GM12872 (cell line): ENCODE data around the gene BRD3.

ENCODE experiments used
- CTCF ChIP-seq: IDR thresholded peaks from 3 replicates; pipeline ENCODE4 v1.5.1; 2011; ENCODE audit warnings: low read depth, mild to moderate bottlenecking, low read length, moderate library complexity; ENCODE audit not compliant: insufficient read depth

BRD3 gene

DNA sequence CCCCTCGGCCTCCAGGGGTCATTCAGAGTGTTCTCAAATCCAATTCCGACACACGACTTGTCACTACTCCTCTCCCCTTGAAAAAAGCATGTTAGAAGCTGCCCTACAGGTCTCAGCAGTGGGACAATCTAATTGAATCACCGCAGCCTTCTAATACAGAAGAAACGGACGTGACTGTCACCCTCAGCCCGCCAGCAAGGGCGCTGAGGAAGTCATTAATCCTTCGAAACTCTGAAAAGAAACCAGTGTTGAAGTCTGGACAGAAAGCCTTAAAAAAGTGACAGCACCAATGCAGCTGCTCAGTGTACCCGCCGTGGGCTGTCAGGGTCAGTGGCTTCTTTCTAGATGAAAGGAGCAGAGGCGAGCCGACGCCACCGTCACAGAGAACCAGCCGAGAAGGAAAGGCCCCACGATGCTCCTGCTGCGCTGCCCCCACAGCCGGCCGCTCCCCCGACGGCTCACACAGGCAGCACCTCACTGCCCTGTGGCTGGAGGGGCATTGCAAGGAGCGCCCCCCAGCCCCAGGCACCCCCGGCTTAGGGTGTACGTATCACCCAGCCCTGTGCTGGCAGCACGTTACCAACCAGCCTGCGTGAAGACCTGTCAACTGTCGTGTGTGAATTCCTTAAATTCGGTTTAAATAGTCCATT is 36.9 kb downstream of the BRD3 start:
- TF ChIP-seq CTCF: no peak

DNA sequence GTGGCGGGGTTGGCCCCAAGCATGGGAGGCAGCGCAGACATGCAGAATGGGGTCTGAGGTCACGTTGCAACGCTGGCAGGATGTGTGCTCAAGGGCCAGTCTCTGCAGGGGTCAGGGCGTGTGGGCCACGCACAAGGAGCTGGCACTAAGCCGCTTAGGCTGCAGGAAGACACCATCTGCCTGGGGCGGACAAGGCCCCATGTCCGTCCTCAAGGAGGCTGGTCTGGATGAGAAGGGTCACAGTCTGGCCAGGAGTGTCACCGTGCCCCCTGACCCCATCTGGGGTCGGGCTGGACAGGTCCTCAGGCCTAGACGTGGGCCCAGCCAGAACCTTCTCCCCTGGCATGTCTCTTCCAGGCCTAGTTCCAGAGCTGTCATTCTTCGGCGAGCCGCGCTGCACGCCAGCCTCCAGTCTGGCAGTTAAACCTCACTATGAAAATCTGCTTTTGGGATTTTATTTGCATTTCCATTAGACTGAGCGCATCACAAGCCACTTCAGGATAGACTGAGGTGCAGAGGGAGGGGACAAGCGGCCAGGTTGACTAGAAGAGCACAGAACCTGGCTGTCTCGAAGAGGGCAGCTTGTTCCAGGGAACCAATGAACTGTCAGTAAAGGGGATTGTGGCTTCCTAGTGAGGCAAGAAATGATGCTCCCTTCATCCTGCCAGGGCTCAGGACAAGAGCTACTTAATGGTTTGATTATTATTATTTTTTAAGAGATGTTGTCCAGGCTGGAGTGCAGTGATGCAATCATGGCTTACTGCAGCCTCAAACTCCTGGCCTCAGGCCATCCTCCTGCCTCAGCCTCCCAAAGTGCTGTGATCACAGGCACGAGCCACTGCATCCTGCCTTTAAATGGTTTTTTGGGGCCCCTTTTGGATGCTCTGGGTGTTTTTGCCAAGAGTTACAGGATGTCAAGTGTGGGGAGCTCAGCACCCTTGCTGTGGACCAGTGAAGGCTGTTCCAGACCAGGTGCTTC is 38.3 kb downstream of the BRD3 start:
- TF ChIP-seq CTCF: no peak

DNA sequence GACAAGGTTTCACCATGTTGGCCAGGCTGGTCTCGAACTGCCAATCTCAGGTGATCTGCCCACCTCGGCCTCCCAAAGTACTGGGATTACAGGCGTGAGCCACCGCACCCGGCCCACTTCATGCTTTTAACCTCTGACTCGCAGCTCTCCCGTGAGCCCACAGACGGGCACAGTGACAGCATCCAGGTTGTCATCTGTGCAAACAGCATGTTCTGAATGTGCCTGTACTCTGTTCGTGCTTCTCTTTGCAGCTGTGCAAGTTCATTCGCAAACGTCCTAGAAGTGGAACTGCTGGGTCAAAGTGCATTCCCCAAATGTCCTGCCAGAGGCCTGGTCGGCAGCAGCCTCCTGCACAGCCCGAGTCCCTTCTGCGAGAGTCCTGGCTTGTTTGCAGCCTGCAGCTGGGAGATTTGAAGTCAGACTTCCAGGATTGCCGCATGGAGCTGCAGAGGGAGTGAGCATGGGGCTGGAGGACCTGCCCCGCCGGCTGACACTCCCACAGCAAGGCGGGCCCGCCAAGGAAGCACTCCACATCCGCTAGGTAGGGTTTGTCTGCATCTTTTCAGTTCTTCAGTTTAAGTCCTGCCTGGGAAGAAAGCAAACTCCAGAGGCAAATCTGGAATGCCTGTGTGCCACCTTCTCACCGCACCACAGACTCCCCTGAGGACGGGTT is 39.1 kb downstream of the BRD3 start:
- TF ChIP-seq CTCF: no peak

DNA sequence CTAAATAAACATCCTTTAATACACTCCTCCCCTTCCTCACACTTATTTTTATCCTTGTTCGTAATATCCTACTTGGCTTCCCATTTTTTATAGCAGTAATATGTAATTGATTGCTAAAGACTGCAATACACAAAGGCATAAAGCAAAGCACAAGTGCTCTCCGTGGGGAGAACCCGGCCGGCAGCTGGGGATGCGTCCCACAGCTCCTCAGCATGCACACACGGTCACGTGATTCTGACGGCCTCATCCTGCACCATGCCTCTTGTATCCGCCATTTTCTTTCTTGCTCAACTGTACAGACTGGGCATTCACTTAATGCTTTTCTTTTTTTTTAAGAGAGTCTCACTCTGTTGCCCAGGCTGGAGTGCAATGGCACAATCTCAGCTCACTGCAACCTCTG is 39.8 kb downstream of the BRD3 start:
- no peak for TF ChIP-seq CTCF

DNA sequence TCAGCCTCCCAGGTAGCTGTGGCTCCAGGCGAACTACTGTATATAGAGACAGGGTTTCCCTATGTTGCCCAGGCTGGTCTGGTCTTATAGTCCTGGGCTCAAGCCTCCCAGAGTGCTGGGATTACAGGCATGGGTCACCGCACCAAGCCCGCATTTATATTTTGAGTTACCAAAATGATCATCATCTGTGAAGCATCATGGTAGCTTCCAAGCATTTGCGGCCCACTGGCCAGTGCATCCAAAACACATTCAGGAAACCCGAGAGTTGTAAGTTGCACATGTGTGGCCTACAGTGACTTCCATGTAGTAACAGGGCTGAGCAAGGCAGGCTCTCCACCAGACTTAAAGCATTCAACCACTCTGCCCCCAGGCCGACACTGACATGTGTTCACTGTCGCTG is 40.3 kb downstream of the BRD3 start:
- no peak for TF ChIP-seq CTCF

GRCh38 chr9:134026981-134027380 is 40.8 kb downstream of the BRD3 start:
- no peak for TF ChIP-seq CTCF

DNA sequence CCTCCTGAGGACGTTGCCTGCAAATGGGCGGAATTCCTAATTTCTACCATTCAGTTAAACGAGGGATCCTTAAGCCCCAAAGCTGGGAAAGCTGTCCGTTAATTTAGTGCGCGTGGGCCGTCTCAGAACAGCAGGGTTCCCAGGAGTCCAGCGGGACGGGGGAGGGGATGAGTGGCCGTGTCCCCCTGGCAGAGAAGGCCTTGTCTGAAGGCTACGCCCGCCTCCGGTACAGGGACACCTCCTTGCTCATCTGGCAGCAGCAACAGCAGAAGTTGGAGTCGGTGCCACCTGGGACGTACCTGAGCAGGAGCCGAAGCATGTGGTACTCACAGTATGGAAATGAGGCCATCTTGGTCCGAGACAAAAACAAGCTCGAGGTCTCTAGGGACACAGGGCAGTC is 41.2 kb downstream of the BRD3 start:
- TF ChIP-seq CTCF: no peak
